ENCODE measurements around the gene ERF. TPM values are rescaled to one million over a fixed set of nuclear protein-coding genes. Genes with fewer than 3 reads are reported as not detected.

Gene ERF
- total and polyA plus RNA-seq, 2 donors (not counting 1 experiment from before 2014, with no cell fraction given), result 48.6 to 51.5 TPM

GRCh38 chr19:42251572-42252358, 3.2 kb downstream of the ERF start:
- Histone ChIP-seq H2AFZ (ENCODE audit: insufficient read depth, low read depth, low read length, poor library complexity, severe bottlenecking) (no peak overlapping the region), H4K20me1 (ENCODE audit: control insufficient read depth, insufficient read depth, low read length, poor library complexity, severe bottlenecking) (peaks cover 26% of the 10 kb centered on the region), H3K79me2 (ENCODE audit: control insufficient read depth, insufficient read depth, low read length) (peaks cover 30% of the 10 kb centered on the region), H3K4me3 (ENCODE audit: control extremely low read depth in 1 of 5, extremely low read depth in 1 of 5, insufficient read depth in 1 of 5, low read depth in 2 of 5, low read length in 4 of 5) (no peak overlapping the region), H3K9me3 (ENCODE audit: control extremely low read depth in 1 of 3, control insufficient read depth in 2 of 3, insufficient read depth in 1 of 3, low read length in 2 of 3) (no peaks in the 10 kb centered on the region), H3K36me3 (replicated peaks in 1 of 2; ENCODE audit: control extremely low read depth in 1 of 2, control insufficient read depth in 1 of 2, extremely low read depth in 1 of 2, insufficient read depth in 2 of 2, low read length in 1 of 2) (peaks cover 2 to 15% of the 10 kb centered on the region in 2 experiments), H3K9ac (ENCODE audit: low read length) (no peak overlapping the region), H3K27me3 (replicated peaks in 1 of 4; ENCODE audit: control extremely low read depth in 1 of 4, control insufficient read depth in 3 of 4, insufficient read depth in 4 of 4, low read length in 3 of 4) (peaks cover 0 to 4% (median 0%) of the 10 kb centered on the region in 4 experiments), H3K4me1 (ENCODE audit: control insufficient read depth in 2 of 2, insufficient read depth in 2 of 2, low read length in 2 of 2) (peaks cover 23 to 41% of the 10 kb centered on the region in 2 donors), H3K27ac (ENCODE audit: low read length in 2 of 2) (no peak overlapping the region), H3K4me2 (replicated peaks; ENCODE audit: low read depth, low read length, poor library complexity, severe bottlenecking) (peak overlapping the region; percentile 25)
- ATAC-seq (ENCODE audit: low read depth), result no peak
- no peaks in the 10 kb centered on the region for H3K27me3 Mint-ChIP-seq
- H3K4me1 Mint-ChIP-seq, result peaks cover 26% of the 10 kb centered on the region
- no peak for TF ChIP-seq CTCF (IDR thresholded peaks at IDR 0.05)
- no peaks in the 10 kb centered on the region for H3K9me3 Mint-ChIP-seq (ENCODE audit: insufficient read depth)
- 92% methylated on average over 4 of the region's 4 CpGs for WGBS (ENCODE audit: insufficient coverage)
- peak overlapping the region; percentile 64 for H3K27ac Mint-ChIP-seq
- intact Hi-C loops (cut with micrococcal nuclease), result no loop called here
- CTCF ChIA-PET, result interaction anchor here (0.5 to 2.3 kb wide), 6 partner anchors 27 to 132 kb away, joined by 3 to 14 read pairs (median 4); partner anchors contain the start of gene POU2F2
- DNase-seq, result no peak
- H3K4me3 Mint-ChIP-seq, result peak overlapping the region; percentile 87
- POLR2A ChIA-PET, result interaction anchor here (0.7 to 1.9 kb wide), 5 partner anchors 9 to 170 kb away, joined by 3 to 9 read pairs (median 4); partner anchors contain the start of gene GSK3A

Data from B cell (primary cell).